IPS-18c (cell line): Measurements from ENCODE around the gene SHE.
"Not testable (repeated sequence)": the region's sequence is repeated elsewhere in the genome, so short reads cannot be mapped to it uniquely, and the experiment has no call there.

ENCODE experiments used
- H3K4me3 ChIP-seq: 2 replicates; pipeline ENCODE4 v1.7.0; 2013; ENCODE audit warnings: low read depth, mild to moderate bottlenecking, low read length, moderate library complexity; ENCODE audit not compliant: insufficient read depth
- H3K9me3 ChIP-seq: one replicate; pipeline ENCODE4 v1.6.1; 2013; ENCODE audit warnings: mild to moderate bottlenecking, low read length, moderate library complexity; ENCODE audit not compliant: control insufficient read depth, insufficient read depth

The SHE gene

DNA sequence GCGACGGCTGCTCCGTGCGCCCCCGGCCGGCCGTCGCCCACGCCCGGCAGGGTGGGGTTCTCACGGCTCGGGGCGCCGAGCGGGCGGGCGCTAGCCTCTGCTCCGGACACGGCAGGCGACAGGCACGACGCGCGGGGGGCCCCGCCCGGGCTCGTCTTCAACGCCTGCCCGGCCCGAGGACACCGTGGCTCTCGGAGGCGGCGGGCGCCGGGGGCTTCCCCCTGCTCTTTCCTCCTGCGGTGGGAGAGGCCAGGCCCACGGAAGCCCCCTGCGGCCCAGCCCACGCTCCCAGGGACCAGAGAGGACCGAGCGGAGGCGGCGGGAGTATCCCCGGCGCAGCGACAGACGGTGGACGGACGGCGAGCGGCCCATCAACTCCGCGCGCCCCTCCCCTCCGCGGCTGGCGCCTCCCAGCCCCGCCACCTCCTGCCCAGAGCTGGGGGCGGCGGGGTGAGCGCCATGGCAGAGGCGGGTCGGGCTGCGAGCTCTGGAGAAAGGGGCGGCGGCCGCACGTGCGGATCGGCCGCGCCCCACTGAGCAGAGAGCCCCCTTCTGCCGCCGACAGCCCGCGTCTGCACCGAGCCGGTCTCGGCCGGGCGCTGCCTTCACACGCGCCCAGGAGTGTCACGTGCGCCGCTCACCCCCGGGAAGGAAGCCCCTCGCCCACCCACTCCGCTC lies at the start of gene SHE, which contains the start of gene TDRD10:
SHE (minus strand) TSS at position 347 of the 678 bp plus-strand sequence. CDS start 386 bp downstream, outside the sequence.
TDRD10 (plus strand) TSS at position 154 of the 678 bp plus-strand sequence. CDS start 4,685 bp downstream, outside the sequence.
- H3K9me3 ChIP-seq: peaks cover 8% of the 10 kb centered on the region
- peak within 1 kb of the TSS; percentile 49 for H3K4me3 ChIP-seq

DNA sequence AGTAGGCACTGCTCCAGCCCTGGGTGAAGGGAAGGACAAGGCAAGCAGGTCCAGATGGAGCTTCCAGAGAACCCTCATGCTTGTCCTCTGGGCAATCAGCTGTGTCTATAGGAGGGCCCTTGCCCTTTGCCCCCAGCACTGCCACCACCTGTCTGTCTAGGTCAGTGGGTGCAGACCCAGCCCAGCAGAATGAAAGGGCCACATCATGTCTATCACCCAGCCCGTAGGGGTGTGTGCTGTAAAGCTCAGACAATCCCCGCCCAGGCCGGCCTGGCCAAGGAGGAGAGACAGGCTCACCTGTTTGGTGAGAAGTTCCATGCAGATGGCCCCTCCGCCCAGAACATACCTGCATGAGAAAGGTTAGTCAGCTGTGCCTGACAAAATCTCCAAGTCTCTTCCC lies 49.3 kb upstream of the SHE start:
- Histone ChIP-seq H3K4me3 (no peak overlapping the region), H3K9me3 (no peaks in the 10 kb centered on the region)

- Histone ChIP-seq H3K4me3 (no peak overlapping the region), H3K9me3 (no peaks in the 10 kb centered on the region)
Measured at GRCh38 chr1:154550657-154551056, 48.4 kb upstream of the SHE start.

DNA sequence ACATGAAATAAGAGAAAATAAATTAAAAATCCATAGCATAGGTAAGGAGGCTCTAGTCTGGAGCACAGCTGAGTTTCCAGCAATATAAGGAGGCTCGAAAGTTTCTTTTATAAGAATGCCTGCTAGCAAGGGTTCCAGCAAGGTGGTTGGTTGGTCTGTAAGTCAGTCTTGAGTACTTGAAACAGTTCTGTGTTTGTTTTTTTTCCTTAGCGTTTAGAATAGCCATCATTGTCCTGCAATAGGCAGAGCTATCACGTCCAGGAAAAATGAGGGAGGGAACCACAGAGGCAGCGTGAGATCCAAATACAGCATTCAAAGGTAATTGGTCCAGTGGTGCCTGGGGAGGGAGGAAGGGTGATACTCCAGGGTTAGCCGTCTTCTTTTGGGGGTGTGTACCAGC lies 47.9 kb upstream of the SHE start:
- Histone ChIP-seq H3K9me3 (no peaks in the 10 kb centered on the region), H3K4me3 (no peak overlapping the region)

DNA sequence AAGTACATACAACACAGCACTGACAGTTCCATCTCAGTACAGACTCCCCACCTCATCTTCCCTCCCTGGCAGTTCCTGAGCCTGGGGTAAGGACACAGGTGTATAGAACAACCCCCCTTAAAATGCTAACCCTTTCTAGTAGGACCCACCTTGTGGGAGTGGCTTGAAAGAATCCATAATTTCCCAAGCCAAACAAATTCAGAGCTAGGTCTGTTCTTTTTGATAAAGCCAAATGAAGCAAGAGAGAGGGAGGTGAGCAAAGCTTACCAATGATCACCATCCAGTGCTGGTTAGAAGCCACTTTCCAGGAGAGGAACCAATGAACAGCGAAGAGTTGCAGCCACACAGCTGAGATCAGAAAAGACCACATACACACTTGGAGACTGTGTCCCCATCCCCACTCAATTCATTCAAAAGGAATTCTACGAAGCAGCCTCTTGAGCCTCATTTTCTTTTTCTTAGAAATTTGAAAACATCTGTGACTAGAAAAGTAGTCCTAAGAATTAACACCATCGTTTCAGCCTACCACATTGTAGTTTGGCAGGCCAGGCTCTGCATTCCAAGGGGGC lies 47.1 kb upstream of the SHE start:
- no peaks in the 10 kb centered on the region for H3K9me3 ChIP-seq
- H3K4me3 ChIP-seq: no peak overlapping the region

DNA sequence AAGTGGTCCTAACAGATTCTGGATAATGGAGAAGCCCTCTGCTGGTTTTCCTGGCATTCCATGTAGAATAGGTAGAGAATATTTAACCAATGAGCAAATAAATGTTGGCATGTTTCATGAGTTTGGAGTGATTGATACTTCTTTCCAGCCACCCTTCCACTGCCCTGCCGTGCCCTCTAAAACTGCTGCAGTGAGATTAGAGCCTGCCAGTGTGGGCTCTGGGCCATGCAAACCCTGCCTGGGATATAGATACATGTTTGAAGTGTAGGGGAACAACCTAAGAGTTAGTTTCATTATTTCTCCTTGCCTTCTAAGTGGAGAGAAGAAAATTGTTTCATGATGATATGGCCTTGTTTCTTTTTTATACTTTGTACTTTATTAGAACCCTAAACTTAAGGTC lies 45.8 kb upstream of the SHE start:
- Histone ChIP-seq H3K9me3 (no peaks in the 10 kb centered on the region), H3K4me3 (no peak overlapping the region)

- Histone ChIP-seq H3K4me3 (no peak overlapping the region), H3K9me3 (no peaks in the 10 kb centered on the region)
Measured at GRCh38 chr1:154547105-154547732, 45.0 kb upstream of the SHE start.

- Histone ChIP-seq H3K4me3 (no peak overlapping the region), H3K9me3 (no peaks in the 10 kb centered on the region)
Measured at GRCh38 chr1:154546264-154547063, 44.3 kb upstream of the SHE start.

DNA sequence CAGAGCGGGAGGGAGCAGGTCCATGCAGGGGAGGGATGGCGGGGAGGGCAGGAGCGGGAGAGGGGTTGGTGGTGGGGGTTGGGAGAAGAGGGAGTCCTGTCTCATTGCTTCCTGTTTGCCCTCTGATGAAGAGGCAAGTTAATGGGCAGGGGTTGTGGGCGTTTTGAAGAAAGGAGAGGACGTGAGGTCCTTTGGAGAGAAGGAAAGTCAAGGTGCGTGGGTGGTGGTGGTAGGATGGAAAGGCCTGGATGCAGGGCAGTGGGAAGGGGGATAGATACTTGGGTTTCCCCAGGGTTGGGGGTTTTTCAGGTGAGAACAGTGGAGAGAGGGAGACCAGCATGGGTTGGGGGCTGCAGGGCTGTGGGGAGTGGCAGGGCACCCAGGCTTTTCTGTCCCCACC lies 39.0 kb upstream of the SHE start:
- no peaks in the 10 kb centered on the region for H3K9me3 ChIP-seq
- H3K4me3 ChIP-seq: no peak overlapping the region

DNA sequence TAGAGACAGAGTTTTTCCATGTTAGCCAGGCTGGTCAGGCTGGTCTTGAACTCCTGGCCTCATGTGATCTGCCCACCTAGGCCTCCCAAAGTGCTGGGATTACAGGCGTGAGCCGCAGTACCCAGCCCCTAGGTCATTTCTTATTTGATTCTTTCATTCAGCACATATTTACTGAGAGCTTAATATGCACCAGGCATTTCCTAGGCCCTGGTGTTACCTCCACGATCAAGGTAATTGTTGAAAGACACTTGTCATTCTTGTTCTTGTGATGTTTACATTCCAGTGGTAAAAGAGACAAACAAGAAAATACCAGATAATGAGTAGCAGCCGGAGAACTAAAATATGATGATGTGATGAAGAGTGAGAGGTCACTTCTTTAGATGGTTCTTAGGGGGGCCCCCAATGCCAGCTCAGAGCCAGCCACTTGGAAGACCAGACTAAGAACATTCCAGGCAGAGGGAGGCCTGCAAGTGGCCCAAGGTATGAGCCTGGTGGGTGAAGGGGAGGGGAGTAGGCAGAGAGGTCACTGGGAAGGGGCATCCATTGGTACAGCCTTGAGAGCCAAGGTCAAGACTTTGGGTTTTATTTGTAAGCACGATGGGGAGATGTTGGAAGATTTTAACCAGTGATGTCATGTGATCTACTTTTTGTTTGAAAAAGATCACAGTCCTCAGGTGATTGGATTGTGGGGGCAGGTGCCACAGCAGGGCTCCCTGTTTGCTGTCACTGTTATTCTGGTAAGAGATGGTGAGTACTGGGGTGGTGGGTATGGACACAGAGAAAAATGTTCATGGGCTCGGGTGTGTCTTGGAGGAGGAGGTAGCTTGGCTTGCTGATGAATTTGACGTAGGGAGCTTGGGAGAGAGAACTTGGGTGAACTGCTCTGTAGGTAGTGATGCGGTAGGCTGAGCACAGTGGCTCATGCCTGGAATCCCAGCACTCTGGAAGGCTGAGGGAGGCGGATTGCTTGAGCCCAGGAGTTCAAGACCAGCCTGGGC lies 37.6 kb upstream of the SHE start:
- Histone ChIP-seq H3K9me3 (no peaks in the 10 kb centered on the region), H3K4me3 (no peak overlapping the region)

DNA sequence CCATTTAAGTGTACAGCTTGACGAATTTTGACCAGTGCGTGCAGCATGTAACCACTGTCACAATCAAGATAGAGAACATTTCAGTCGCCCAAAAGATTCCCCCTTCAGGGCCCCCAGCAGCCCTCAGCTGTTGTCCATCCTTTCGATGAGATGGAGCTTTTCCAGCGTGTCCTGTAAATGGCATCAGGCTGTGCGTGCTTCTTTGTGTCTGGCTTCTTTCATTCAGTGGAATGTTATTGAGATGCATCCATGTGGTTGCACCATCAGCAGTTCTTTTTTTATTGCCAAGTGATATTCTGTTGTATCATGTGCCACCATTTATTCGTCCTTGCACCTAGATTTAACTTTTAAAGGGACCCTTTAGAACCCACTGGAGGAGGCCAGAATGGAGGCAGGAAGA lies 34.4 kb upstream of the SHE start:
- no peaks in the 10 kb centered on the region for H3K9me3 ChIP-seq
- H3K4me3 ChIP-seq: no peak overlapping the region

DNA sequence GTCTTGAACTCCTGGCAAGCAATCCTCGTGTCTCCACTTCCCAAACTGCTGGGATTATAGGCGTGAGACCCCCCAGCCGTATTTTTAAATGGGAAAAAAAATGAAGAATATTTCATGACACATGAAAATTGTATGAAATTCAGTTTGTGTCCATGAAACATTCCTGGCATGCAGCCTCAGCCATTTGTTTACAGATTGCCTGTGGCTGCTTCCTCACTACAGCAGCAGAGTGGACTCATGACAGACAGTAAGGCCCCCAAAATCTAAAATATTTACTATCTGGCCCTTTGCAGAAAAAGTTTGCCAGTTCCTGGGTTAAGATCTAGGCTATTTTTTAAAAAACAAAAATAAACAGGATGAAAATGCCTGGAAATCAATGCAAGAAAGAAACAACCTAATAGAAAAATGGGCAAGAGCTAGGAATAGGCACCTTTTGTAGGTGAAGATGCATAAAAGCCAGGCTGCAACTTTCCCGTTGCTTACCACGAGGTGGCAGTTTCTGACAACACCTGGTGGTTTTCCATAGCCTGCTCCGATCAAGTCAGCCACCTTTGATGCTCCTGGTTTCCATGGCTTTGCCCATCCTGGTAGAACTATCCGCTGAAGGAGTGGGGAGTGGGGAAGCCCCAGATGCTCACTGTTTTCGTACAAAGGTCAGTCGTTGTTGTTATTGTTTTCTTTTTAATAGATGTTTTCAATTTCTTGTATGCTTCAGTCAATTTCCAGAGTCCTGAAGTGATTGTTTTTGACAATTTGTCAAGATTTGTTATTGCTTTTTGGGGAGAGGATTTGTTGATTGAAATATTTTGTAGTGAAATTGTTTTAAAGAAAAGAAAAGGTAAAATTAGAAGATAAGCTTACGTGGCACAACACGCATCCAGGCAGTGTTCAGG lies 32.0 kb upstream of the SHE start:
- Histone ChIP-seq H3K4me3 (no peak overlapping the region), H3K9me3 (no peaks in the 10 kb centered on the region)

- not testable (repeated sequence) for H3K4me3 ChIP-seq
Measured at GRCh38 chr1:154531950-154532349, 29.7 kb upstream of the SHE start.

DNA sequence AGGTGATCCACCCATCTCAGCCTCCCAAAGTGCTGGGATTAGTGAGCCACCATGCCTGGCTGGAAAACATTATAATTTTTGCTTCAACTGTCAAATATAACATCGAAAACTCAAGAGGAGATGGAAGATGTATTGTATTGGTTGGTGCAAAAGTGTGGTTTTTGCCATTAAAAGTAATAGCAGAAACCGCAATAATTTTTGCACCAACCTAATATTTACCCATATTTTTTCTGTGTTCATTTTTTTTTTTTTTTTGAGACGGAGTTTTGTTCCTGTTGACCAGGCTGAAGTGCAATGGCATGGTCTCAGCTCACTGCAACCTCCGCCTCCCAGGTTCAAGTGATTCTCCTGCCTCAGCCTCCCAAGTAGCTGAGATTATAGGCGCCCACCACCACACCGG lies 27.1 kb upstream of the SHE start:
- Histone ChIP-seq H3K4me3 (no peak overlapping the region), H3K9me3 (no peaks in the 10 kb centered on the region)

More at GRCh38 chr1:154531950-154532349, 29.7 kb upstream of the SHE start:
- H3K9me3 ChIP-seq: not testable (repeated sequence)

DNA sequence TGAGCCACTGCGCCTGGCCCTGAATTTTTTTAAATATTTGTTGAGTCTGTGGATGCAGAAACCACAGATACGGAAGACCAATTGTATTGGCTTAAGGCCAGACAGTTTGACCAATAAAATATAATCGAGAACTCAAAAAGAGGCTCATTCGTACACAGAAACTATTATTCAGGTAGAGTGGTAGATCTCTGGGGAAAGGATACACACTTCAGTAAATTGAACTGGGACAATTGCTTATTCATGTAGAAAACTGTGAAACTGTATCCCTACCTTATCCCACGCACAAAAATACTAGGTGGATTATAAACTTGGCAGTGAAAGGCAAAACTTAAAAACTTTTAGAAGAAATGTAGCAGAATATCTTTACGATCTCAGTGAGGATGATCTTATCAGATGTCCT lies 25.0 kb upstream of the SHE start:
- Histone ChIP-seq H3K4me3 (no peak overlapping the region), H3K9me3 (no peaks in the 10 kb centered on the region)

GRCh38 chr1:154524881-154525280 lies 22.7 kb upstream of the SHE start:
- H3K9me3 ChIP-seq: no peaks in the 10 kb centered on the region
- no peak overlapping the region for H3K4me3 ChIP-seq
